ENCODE data around the gene SQOR. TPM values are rescaled to one million over a fixed set of nuclear protein-coding genes. Genes with fewer than 3 reads are reported as not detected.

The SQOR gene
- total and polyA plus RNA-seq, 2 of the 4 experiments (the other 2 are of a cell fraction): 22.1 to 40.3 TPM

- Histone ChIP-seq H3K36me3 (ENCODE audit: control insufficient read depth, insufficient read depth, low read length) (no peaks in the 10 kb centered on the region), H2BK15ac (ENCODE audit: low read depth, low read length) (peak overlapping the region; percentile 94), H3K18ac (ENCODE audit: low read depth, low read length) (peak overlapping the region; percentile 41), H2AK9ac (replicated peaks; ENCODE audit: low read depth, low read length, poor library complexity) (no peak overlapping the region), H2AFZ (replicated peaks; ENCODE audit: low read length, poor library complexity) (peak overlapping the region; percentile 90), H2BK5ac (ENCODE audit: low read depth, low read length, poor library complexity, severe bottlenecking) (peak overlapping the region; percentile 88), H3K27me3 (ENCODE audit: control insufficient read depth, insufficient read depth, low read length) (no peaks in the 10 kb centered on the region), H3K4me3 (ENCODE audit: insufficient read depth, low read depth, low read length) (no peak overlapping the region), H3K9me1 (ENCODE audit: insufficient read depth, low read length) (0 out of 2 replicates have a peak, but pooled peaks cover 3% of the 10 kb centered on the region), H3K27ac (ENCODE audit: insufficient read depth, low read length) (peak overlapping the region; percentile 62), H2BK20ac (ENCODE audit: low read depth, low read length) (peak overlapping the region; percentile 74), H4K5ac (ENCODE audit: low read depth, low read length) (peak overlapping the region; percentile 66), H2AK5ac (ENCODE audit: low read depth, low read length) (peak overlapping the region; percentile 77; the same call in 1 of the 2 replicates), H3K9ac (ENCODE audit: low read depth, low read length) (peak overlapping the region; percentile 40; the same call in 1 of the 2 replicates), H3K4me2 (ENCODE audit: low read depth, low read length) (peak overlapping the region; percentile 39), H3K79me1 (ENCODE audit: low read depth in 1 of 2, low read length in 2 of 2) (no peaks in the 10 kb centered on the region), H3K23ac (ENCODE audit: low read depth, low read length) (peak overlapping the region; percentile 79; the same call in 1 of the 2 replicates), H3K56ac (ENCODE audit: extremely low read depth, insufficient read depth, low read length) (peak overlapping the region; percentile 80), H3K4ac (ENCODE audit: low read depth, low read length) (peak overlapping the region; percentile 92), H3K14ac (replicated peaks; ENCODE audit: low read depth, low read length) (peak overlapping the region; percentile 91), H4K8ac (ENCODE audit: low read depth in 2 of 2, low read length in 2 of 2) (peak overlapping the region; percentile 81 to 94), H4K20me1 (ENCODE audit: insufficient read depth, low read length) (no peaks in the 10 kb centered on the region), H2BK120ac (ENCODE audit: low read depth, low read length) (peak overlapping the region; percentile 92), H3K4me1 (ENCODE audit: control insufficient read depth, insufficient read depth, low read length) (peaks cover 6% of the 10 kb centered on the region), H4K91ac (ENCODE audit: insufficient read depth, low read depth, low read length) (peak overlapping the region; percentile 86), H3K9me3 (ENCODE audit: control insufficient read depth, insufficient read depth, low read length) (peaks cover 7% of the 10 kb centered on the region)
- no CpG with 5 or more reads among the region's 7 CpGs for WGBS, 2 experiments (ENCODE audit: extremely low coverage in 2 of 2, insufficient read length in 1 of 2)
- in situ Hi-C loops (cut with MboI; ENCODE audit: low sequenced_read_pairs) (no loop called here), dilution Hi-C loops (cut with HindIII; ENCODE audit: low sequenced_read_pairs, unreplicated experiment) (no loop called here), intact Hi-C loops (cut with micrococcal nuclease) (no loop called here)
- peak; percentile 80 for ATAC-seq (ENCODE audit: low read depth)
- ChIA-PET POLR2A (ENCODE audit: unreplicated experiment) (no interaction called here), CTCF (no interaction called here)
- BruUV-seq (replicated peaks): no TSS peak
- DNase-seq: peak; percentile 94
- TF ChIP-seq NFE2L2 (IDR thresholded peaks at IDR 0.05; ENCODE audit: low read depth, low read length) (no peak), ELK1 (IDR thresholded peaks at IDR 0.05; ENCODE audit: borderline replicate concordance, low read depth, low read length) (no peak), BHLHE40 (IDR thresholded peaks at IDR 0.05; ENCODE audit: low read depth, low read length) (no peak), POLR2A (IDR thresholded peaks at IDR 0.05; ENCODE audit: low read depth, low read length) (no peak), MAZ (IDR thresholded peaks at IDR 0.05; ENCODE audit: borderline replicate concordance, low read depth, low read length) (no peak), MAFK (IDR thresholded peaks at IDR 0.05; ENCODE audit: low read depth, low read length) (peak; percentile 4; the same call in 1 of the 2 replicates), RAD21 (IDR thresholded peaks at IDR 0.05; ENCODE audit: low read length) (no peak), CEBPB (IDR thresholded peaks at IDR 0.05; ENCODE audit: low read depth, low read length) (no peak), FOS (IDR thresholded peaks at IDR 0.05; ENCODE audit: low read depth, low read length) (no peak), RFX5 (IDR thresholded peaks at IDR 0.05; ENCODE audit: low read depth, low read length) (no peak), RCOR1 (IDR thresholded peaks at IDR 0.05; ENCODE audit: insufficient replicate concordance, low read length) (no peak), MXI1 (IDR thresholded peaks at IDR 0.05; ENCODE audit: borderline replicate concordance, low read depth, low read length) (no peak), CHD1 (IDR thresholded peaks at IDR 0.05; ENCODE audit: low read depth, low read length) (no peak)
- TF ChIP-seq, protein P1, sequence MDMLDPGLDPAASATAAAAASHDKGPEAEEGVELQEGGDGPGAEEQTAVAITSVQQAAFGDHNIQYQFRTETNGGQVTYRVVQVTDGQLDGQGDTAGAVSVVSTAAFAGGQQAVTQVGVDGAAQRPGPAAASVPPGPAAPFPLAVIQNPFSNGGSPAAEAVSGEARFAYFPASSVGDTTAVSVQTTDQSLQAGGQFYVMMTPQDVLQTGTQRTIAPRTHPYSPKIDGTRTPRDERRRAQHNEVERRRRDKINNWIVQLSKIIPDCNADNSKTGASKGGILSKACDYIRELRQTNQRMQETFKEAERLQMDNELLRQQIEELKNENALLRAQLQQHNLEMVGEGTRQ (IDR thresholded peaks at IDR 0.05; ENCODE audit: low read depth, low read length): peak; percentile 64; the same call in 1 of the 2 replicates
- TF ChIP-seq, protein P2, sequence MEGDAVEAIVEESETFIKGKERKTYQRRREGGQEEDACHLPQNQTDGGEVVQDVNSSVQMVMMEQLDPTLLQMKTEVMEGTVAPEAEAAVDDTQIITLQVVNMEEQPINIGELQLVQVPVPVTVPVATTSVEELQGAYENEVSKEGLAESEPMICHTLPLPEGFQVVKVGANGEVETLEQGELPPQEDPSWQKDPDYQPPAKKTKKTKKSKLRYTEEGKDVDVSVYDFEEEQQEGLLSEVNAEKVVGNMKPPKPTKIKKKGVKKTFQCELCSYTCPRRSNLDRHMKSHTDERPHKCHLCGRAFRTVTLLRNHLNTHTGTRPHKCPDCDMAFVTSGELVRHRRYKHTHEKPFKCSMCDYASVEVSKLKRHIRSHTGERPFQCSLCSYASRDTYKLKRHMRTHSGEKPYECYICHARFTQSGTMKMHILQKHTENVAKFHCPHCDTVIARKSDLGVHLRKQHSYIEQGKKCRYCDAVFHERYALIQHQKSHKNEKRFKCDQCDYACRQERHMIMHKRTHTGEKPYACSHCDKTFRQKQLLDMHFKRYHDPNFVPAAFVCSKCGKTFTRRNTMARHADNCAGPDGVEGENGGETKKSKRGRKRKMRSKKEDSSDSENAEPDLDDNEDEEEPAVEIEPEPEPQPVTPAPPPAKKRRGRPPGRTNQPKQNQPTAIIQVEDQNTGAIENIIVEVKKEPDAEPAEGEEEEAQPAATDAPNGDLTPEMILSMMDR (conservative IDR thresholded peaks at IDR 0.05; ENCODE audit: low read depth, low read length): no peak
Measured at GRCh38 chr15:45630917-45631691, 3.7 kb upstream of the SQOR start.

Measured in IMR-90 (cell line).